ENCODE measurements around the gene ARHGAP15. TPM values are rescaled to one million over a fixed set of nuclear protein-coding genes. Genes with fewer than 3 reads are reported as not detected.

The ARHGAP15 gene
- polyA plus RNA-seq, 2 of the 4 experiments (the other 2 are of a cell fraction), result 0.34 TPM; not detected in 1

GRCh38 chr2:143694335-143694734 is 565.1 kb downstream of the ARHGAP15 start:
- H3K27ac ChIP-seq, result no peak overlapping the region
- no peaks in the 10 kb centered on the region for H3K9me3 ChIP-seq
- no peak overlapping the region for H3K4me3 ChIP-seq
- FAIRE-seq (no peak), DNase-seq (ENCODE audit: low read depth in 1 of 2, low spot score in 1 of 2) (no peak), ATAC-seq (no peak)
- ChIA-PET CTCF (interaction anchor here (0.8 kb wide), 1 partner anchor 9 kb away, joined by 3 read pairs; no protein-coding TSS in a partner anchor), POLR2A (no interaction called here)
- H3K4me2 ChIP-seq, result no peak overlapping the region
- 38% methylated on average over 3 of the region's 3 CpGs for WGBS (ENCODE audit: missing lambda C conversion rate)
- no peaks in the 10 kb centered on the region for H3K4me1 ChIP-seq
- TF ChIP-seq EP300 (IDR thresholded peaks at IDR 0.05), result no peak
- no peak for TF ChIP-seq KDM1A (IDR thresholded peaks at IDR 0.05; ENCODE audit: low read depth)
- no peak for TF ChIP-seq CBX8 (IDR thresholded peaks at IDR 0.05)
- no peak for TF ChIP-seq CHD2 (IDR thresholded peaks at IDR 0.05; ENCODE audit: low read length, partially characterized antibody)
- TF ChIP-seq FOXS1 (CRISPR knock-in tag; IDR thresholded peaks at IDR 0.05), result no peak
- no peak for TF ChIP-seq ATOH8 (CRISPR knock-in tag; IDR thresholded peaks at IDR 0.05; ENCODE audit: low read depth)
- TF ChIP-seq SMC3 (IDR thresholded peaks at IDR 0.05), result no peak
- TF ChIP-seq EHF (CRISPR knock-in tag; IDR thresholded peaks at IDR 0.05), result no peak
- no peak for TF ChIP-seq RCOR1 (IDR thresholded peaks at IDR 0.05; ENCODE audit: low read depth, low read length)
- no peak for TF ChIP-seq KDM5A (IDR thresholded peaks at IDR 0.05)
- TF ChIP-seq PHF8 (IDR thresholded peaks at IDR 0.05; ENCODE audit: borderline replicate concordance, low read depth), result no peak
- no peak for TF ChIP-seq JUN (IDR thresholded peaks at IDR 0.05)
- no peak for TF ChIP-seq CHD4 (IDR thresholded peaks at IDR 0.05; ENCODE audit: borderline replicate concordance)
- no peak for TF ChIP-seq HOXA7 (CRISPR knock-in tag; IDR thresholded peaks at IDR 0.05)
- no peak for TF ChIP-seq POLR2AphosphoS2 (conservative IDR thresholded peaks at IDR 0.05; ENCODE audit: low read length)
- no peak for TF ChIP-seq MYC (IDR thresholded peaks at IDR 0.05; ENCODE audit: borderline replicate concordance, low read length)

GRCh38 chr2:143696651-143697050 is 567.4 kb downstream of the ARHGAP15 start:
- no peak for ATAC-seq
- ChIA-PET POLR2A (no interaction called here), CTCF (no interaction called here)
- Histone ChIP-seq H3K4me1 (no peaks in the 10 kb centered on the region), H3K4me3 (no peak overlapping the region), H3K27ac (no peak overlapping the region), H3K4me2 (no peak overlapping the region), H3K9me3 (no peaks in the 10 kb centered on the region)
- TF ChIP-seq ZC3H11A (IDR thresholded peaks at IDR 0.05), result no peak
- TF ChIP-seq TP53 (CRISPR knock-in tag; IDR thresholded peaks at IDR 0.05), result no peak
- TF ChIP-seq ELK1 (IDR thresholded peaks at IDR 0.05; ENCODE audit: low read depth, low read length), result no peak
- no peak for TF ChIP-seq ZSCAN20 (CRISPR knock-in tag; IDR thresholded peaks at IDR 0.05)
- TF ChIP-seq MAX (IDR thresholded peaks at IDR 0.05), result no peak
- TF ChIP-seq RARB (CRISPR knock-in tag; IDR thresholded peaks at IDR 0.05), result no peak
- no peak for TF ChIP-seq PHF8 (IDR thresholded peaks at IDR 0.05; ENCODE audit: borderline replicate concordance, low read depth)
- TF ChIP-seq BCL3 (IDR thresholded peaks at IDR 0.05), result no peak
- no peak for TF ChIP-seq JUNB (IDR thresholded peaks at IDR 0.05)
- no peak for TF ChIP-seq KDM1A (IDR thresholded peaks at IDR 0.05; ENCODE audit: low read depth)
- TF ChIP-seq E2F6 (IDR thresholded peaks at IDR 0.05; ENCODE audit: borderline replicate concordance, low read depth), result no peak
- no peak for TF ChIP-seq RFX5 (IDR thresholded peaks at IDR 0.05)
- TF ChIP-seq HDAC2 (IDR thresholded peaks at IDR 0.05), result no peak
- TF ChIP-seq MAZ (IDR thresholded peaks at IDR 0.05; ENCODE audit: borderline replicate concordance, low read depth, low read length), result no peak
- TF ChIP-seq POLR2A (IDR thresholded peaks at IDR 0.05; ENCODE audit: low read length), result no peak
- TF ChIP-seq FOSB (CRISPR knock-in tag; IDR thresholded peaks at IDR 0.05), result no peak
- TF ChIP-seq CBX2 (IDR thresholded peaks at IDR 0.05; ENCODE audit: borderline replicate concordance, low read depth), result no peak
- TF ChIP-seq RCOR1 (IDR thresholded peaks at IDR 0.05; ENCODE audit: low read depth, low read length), result no peak
- no peak for FAIRE-seq
- DNase-seq (ENCODE audit: low read depth in 1 of 2, low spot score in 1 of 2), result no peak

All from A549 (cell line).